Ascending aorta (tissue), 2 donors: ENCODE results near the gene RBM5. TPM values are rescaled to one million over a fixed set of nuclear protein-coding genes. Genes with fewer than 3 reads are reported as not detected.
A peak's percentile ranks its signal among the peaks of the same experiment; 100 is the strongest.

Source experiments
- DNase-seq, 2 donors: peaks; one replicate each; pipeline ENCODE4 v3.0.0-alpha.2; 2019; ENCODE audit warnings: low spot score in 2 of 2
- H3K27ac ChIP-seq, 2 donors: fragments of 200-600 bp; sonication (generic); one replicate each; pipeline ENCODE4 v1.5.1; 2016 to 2017; ENCODE audit warnings: mild to moderate bottlenecking in 1 of 2
- H3K27me3 ChIP-seq: fragments of 200-600 bp; sonication (generic); one replicate; pipeline ENCODE4 v1.5.1; 2017
- H3K36me3 ChIP-seq, 2 donors: fragments of 200-600 bp; sonication (generic); one replicate each; pipeline ENCODE4 v1.5.1; 2016
- H3K4me1 ChIP-seq, 2 donors: fragments of 200-600 bp; sonication (generic); one replicate each; pipeline ENCODE4 v1.5.1; 2016 to 2017; ENCODE audit warnings: mild to moderate bottlenecking in 1 of 2
- H3K4me3 ChIP-seq, 2 donors: fragments of 200-600 bp; sonication (generic); one replicate each; pipeline ENCODE4 v1.5.1; 2016 to 2017; ENCODE audit warnings: mild to moderate bottlenecking in 1 of 2
- H3K9me3 ChIP-seq, 2 donors: fragments of 200-600 bp; sonication (generic); one replicate each; pipeline ENCODE4 v1.5.1; 2016
- CTCF ChIP-seq, 3 experiments: fragments of 200-600 bp in 2 of 3; fragments of 450-650 bp in 1 of 3; sonication (generic) in 2 of 3; IDR thresholded peaks; one replicate each; pipeline ENCODE4 v1.5.1; 2016 to 2019; ENCODE audit warnings: antibody characterized with exemption in 3 of 3, mild to moderate bottlenecking in 1 of 3, moderate library complexity in 1 of 3
- intact Hi-C: fragments of 100-400 bp; cut with DNase I; formaldehyde crosslinking; loops from one replicate; pipeline ENCODE4 v1.15.1; 2023
- total RNA-seq: library from RNA; depleted of rRNA; stranded (reverse); fragments of >200 nt; gene quantifications from one replicate; pipeline ENCODE4 v1.1.0, GENCODE V29; 2016

RBM5 gene
- total RNA-seq, 1 donor from 2014 or later: 105 TPM

GRCh38 chr3:50163572-50164455 lies 75.1 kb downstream of the RBM5 start:
- intact Hi-C loops: loop anchor here (5.0 kb wide), 1 partner anchor 662 kb away; no protein-coding TSS in a partner anchor
- Histone ChIP-seq H3K4me3 (peak overlapping the region in 1 of 2 donors; percentile 43), H3K27ac (peak overlapping the region; percentile 88 to 94), H3K27me3 (no peaks in the 10 kb centered on the region), H3K36me3 (no peaks in the 10 kb centered on the region), H3K4me1 (peaks cover 32 to 85% of the 10 kb centered on the region in 2 donors), H3K9me3 (no peaks in the 10 kb centered on the region)
- TF ChIP-seq CTCF (IDR thresholded peaks at IDR 0.05): no peak
- DNase-seq: peak; percentile 69 to 96

- H3K4me3 ChIP-seq: peak overlapping the region in 1 of 2 donors; percentile 43
- H3K4me1 ChIP-seq: peaks cover 30 to 86% of the 10 kb centered on the region in 2 donors
These were observed 75.8 kb downstream of the RBM5 start for GRCh38 chr3:50164481-50164880.

GRCh38 chr3:50164984-50165909 lies 76.5 kb downstream of the RBM5 start:
- peaks cover 30 to 81% of the 10 kb centered on the region in 2 donors for H3K4me1 ChIP-seq
- DNase-seq: peak in 1 of 2 donors; percentile 89

More at GRCh38 chr3:50164481-50164880, 75.8 kb downstream of the RBM5 start:
- intact Hi-C loops: loop anchor here (5.0 kb wide), 1 partner anchor 662 kb away; no protein-coding TSS in a partner anchor
- no peak for TF ChIP-seq CTCF (IDR thresholded peaks at IDR 0.05)
- H3K9me3 ChIP-seq: no peaks in the 10 kb centered on the region
- H3K36me3 ChIP-seq: no peaks in the 10 kb centered on the region
- DNase-seq: no peak
- peak overlapping the region; percentile 88 to 94 for H3K27ac ChIP-seq
- H3K27me3 ChIP-seq: no peaks in the 10 kb centered on the region

GRCh38 chr3:50165910-50166538 lies 77.3 kb downstream of the RBM5 start:
- no peaks in the 10 kb centered on the region for H3K36me3 ChIP-seq
- H3K9me3 ChIP-seq: no peaks in the 10 kb centered on the region
- intact Hi-C loops: loop anchor here (1.0 kb wide), 1 partner anchor 11 kb away; the partner anchor contains the start of gene SEMA3F
- peak in 1 of 2 donors; percentile 73 for DNase-seq
- peak overlapping the region in 1 of 2 donors; percentile 43 for H3K4me3 ChIP-seq
- H3K4me1 ChIP-seq: peaks cover 30 to 76% of the 10 kb centered on the region in 2 donors
- no peak for TF ChIP-seq CTCF (IDR thresholded peaks at IDR 0.05)
- H3K27ac ChIP-seq: peak overlapping the region; percentile 76 to 88
- H3K27me3 ChIP-seq: no peaks in the 10 kb centered on the region

More at GRCh38 chr3:50164984-50165909, 76.5 kb downstream of the RBM5 start:
- Histone ChIP-seq H3K4me3 (peak overlapping the region in 1 of 2 donors; percentile 43), H3K27ac (peak overlapping the region; percentile 88 to 94), H3K36me3 (no peaks in the 10 kb centered on the region), H3K9me3 (no peaks in the 10 kb centered on the region), H3K27me3 (no peaks in the 10 kb centered on the region)
- TF ChIP-seq CTCF (IDR thresholded peaks at IDR 0.05): no peak
- intact Hi-C loops: loop anchor here (1.0 to 5.0 kb wide), 2 partner anchors 10 to 663 kb away; partner anchors contain the start of gene SEMA3F

GRCh38 chr3:50166620-50167019 lies 77.9 kb downstream of the RBM5 start:
- H3K4me1 ChIP-seq: peaks cover 30 to 76% of the 10 kb centered on the region in 2 donors
- DNase-seq: no peak
- intact Hi-C loops: no loop called here
- no peaks in the 10 kb centered on the region for H3K9me3 ChIP-seq
- H3K27ac ChIP-seq: peak overlapping the region; percentile 76 to 88
- TF ChIP-seq CTCF (IDR thresholded peaks at IDR 0.05): no peak
- no peaks in the 10 kb centered on the region for H3K27me3 ChIP-seq
- H3K36me3 ChIP-seq: no peaks in the 10 kb centered on the region
- H3K4me3 ChIP-seq: peak overlapping the region in 1 of 2 donors; percentile 43
